GM12892 (cell line): ENCODE data around the gene TENT4A.

Experiments used
- POLR2A ChIP-seq: IDR thresholded peaks from 2 replicates; pipeline ENCODE4 v1.6.1; 2011; ENCODE audit warnings: low read depth, low read length, control low read depth
- POLR2AphosphoS5 ChIP-seq: IDR thresholded peaks from 2 replicates; pipeline ENCODE4 v1.6.1; 2011; ENCODE audit warnings: low read depth, low read length, control low read depth

GRCh38 chr5:6767481-6768063 lies 54.3 kb downstream of the TENT4A start:
- TF ChIP-seq POLR2AphosphoS5: no peak
- TF ChIP-seq POLR2A: no peak
